PC-9 (cell line): ENCODE measurements around the gene TAGAP.

ENCODE experiments used
- CTCF ChIP-seq: fragments of 200-600 bp; sonication (generic); conservative IDR thresholded peaks from 2 replicates; pipeline ENCODE4 v1.6.1; 2017; ENCODE audit warnings: mixed run types, antibody characterized with exemption, mild to moderate bottlenecking, moderate library complexity
- EZH2 ChIP-seq: fragments of 200-600 bp; sonication (generic); IDR thresholded peaks from 2 replicates; pipeline ENCODE4 v1.8.0; 2017; ENCODE audit warnings: antibody characterized with exemption, low read depth

GRCh38 chr6:159039885-159040258 is 4.9 kb downstream of the TAGAP start:
- TF ChIP-seq CTCF = no peak
- no peak for TF ChIP-seq EZH2
